Stimulated activated CD8-positive, alpha-beta memory T cell treated with anti-CD3 and anti-CD28 coated beads, Interleukin-4, amount 100 ng/mL, for 1 hour (primary cell): Measurements from ENCODE around the gene CLINT1.

Source experiments
- DNase-seq, 2 donors: peaks; one replicate each; pipeline ENCODE4 v3.0.0-alpha.2; 2020; ENCODE audit warnings: low read depth in 2 of 2, low spot score in 1 of 2

The CLINT1 gene

GRCh38 chr5:157820593-157821252, 38.2 kb downstream of the CLINT1 start:
- DNase-seq: no peak

GRCh38 chr5:157819502-157820115, 39.3 kb downstream of the CLINT1 start:
- no peak for DNase-seq

GRCh38 chr5:157818368-157818767, 40.6 kb downstream of the CLINT1 start:
- DNase-seq: no peak

- DNase-seq: no peak
Observed at GRCh38 chr5:157817928-157818327, 41.0 kb downstream of the CLINT1 start.

GRCh38 chr5:157817387-157817702, 41.6 kb downstream of the CLINT1 start:
- no peak for DNase-seq

- no peak for DNase-seq
Observed at GRCh38 chr5:157816682-157817386, 42.1 kb downstream of the CLINT1 start.

- no peak for DNase-seq
Observed at GRCh38 chr5:157812086-157812485, 46.9 kb downstream of the CLINT1 start.

- DNase-seq: no peak
Observed at GRCh38 chr5:157808043-157808442, 50.9 kb downstream of the CLINT1 start.

GRCh38 chr5:157802736-157803135, 56.2 kb downstream of the CLINT1 start:
- no peak for DNase-seq

- DNase-seq: no peak
Observed at GRCh38 chr5:157800137-157800536, 58.8 kb downstream of the CLINT1 start.

- no peak for DNase-seq
Observed at GRCh38 chr5:157799578-157799977, 59.4 kb downstream of the CLINT1 start.

GRCh38 chr5:157793301-157793700, 65.6 kb downstream of the CLINT1 start:
- no peak for DNase-seq

- DNase-seq: no peak
Observed at GRCh38 chr5:157785801-157786200, 73.1 kb downstream of the CLINT1 start.

GRCh38 chr5:157779221-157779620, 79.7 kb downstream of the CLINT1 start:
- DNase-seq: no peak

- no peak for DNase-seq
Observed at GRCh38 chr5:157778121-157778805, 80.7 kb downstream of the CLINT1 start.

GRCh38 chr5:157772127-157772526, 86.8 kb downstream of the CLINT1 start:
- DNase-seq: no peak

- no peak for DNase-seq
Observed at GRCh38 chr5:157770665-157771064, 88.3 kb downstream of the CLINT1 start.

- DNase-seq: no peak
Observed at GRCh38 chr5:157767689-157768088, 91.3 kb downstream of the CLINT1 start.

- no peak for DNase-seq
Observed at GRCh38 chr5:157766902-157767301, 92.0 kb downstream of the CLINT1 start.

- DNase-seq: no peak
Observed at GRCh38 chr5:157766442-157766841, 92.5 kb downstream of the CLINT1 start.

GRCh38 chr5:157764531-157764930, 94.4 kb downstream of the CLINT1 start:
- DNase-seq: no peak
